ENCODE data around the gene FAM24B.
"Not testable (repeated sequence)": the region's sequence is repeated elsewhere in the genome, so short reads cannot be mapped to it uniquely, and the experiment has no call there.

FAM24B gene

GRCh38 chr10:122871947-122872346 is 7.4 kb downstream of the FAM24B start:
- H3K4me1 ChIP-seq (ENCODE audit: insufficient read depth, low read length); H2AFZ ChIP-seq (ENCODE audit: low read depth, low read length); H3K36me3 ChIP-seq (ENCODE audit: insufficient read depth, low read length); H3K27me3 ChIP-seq (ENCODE audit: insufficient read depth, low read length); H3K9me3 ChIP-seq (ENCODE audit: low read length); H3K4me3 ChIP-seq (ENCODE audit: low read length): not testable (repeated sequence)

GRCh38 chr10:122868768-122869167 is 10.6 kb downstream of the FAM24B start:
- H2AFZ ChIP-seq (ENCODE audit: low read depth, low read length); H3K9me3 ChIP-seq (ENCODE audit: low read length); H3K4me1 ChIP-seq (ENCODE audit: insufficient read depth, low read length); H3K4me3 ChIP-seq (ENCODE audit: low read length); H3K36me3 ChIP-seq (ENCODE audit: insufficient read depth, low read length); H3K27me3 ChIP-seq (ENCODE audit: insufficient read depth, low read length): not testable (repeated sequence)

- H3K4me1 ChIP-seq (ENCODE audit: insufficient read depth, low read length); H3K27me3 ChIP-seq (ENCODE audit: insufficient read depth, low read length); H3K9me3 ChIP-seq (ENCODE audit: low read length); H2AFZ ChIP-seq (ENCODE audit: low read depth, low read length); H3K4me3 ChIP-seq (ENCODE audit: low read length); H3K36me3 ChIP-seq (ENCODE audit: insufficient read depth, low read length): not testable (repeated sequence)
These were observed 12.5 kb downstream of the FAM24B start for GRCh38 chr10:122866757-122867482.

- no peaks in the 10 kb centered on the region for H3K9me3 ChIP-seq (ENCODE audit: low read length)
- H3K27me3 ChIP-seq (ENCODE audit: insufficient read depth, low read length): peaks cover 3% of the 10 kb centered on the region
- H2AFZ ChIP-seq (ENCODE audit: low read depth, low read length): no peak overlapping the region
- H3K4me1 ChIP-seq (ENCODE audit: insufficient read depth, low read length): no peaks in the 10 kb centered on the region
- H3K4me3 ChIP-seq (ENCODE audit: low read length): no peak overlapping the region
- H3K36me3 ChIP-seq (ENCODE audit: insufficient read depth, low read length): no peaks in the 10 kb centered on the region
These were observed 14.5 kb downstream of the FAM24B start for GRCh38 chr10:122864901-122865300.

GRCh38 chr10:122864194-122864592 is 15.2 kb downstream of the FAM24B start:
- Histone ChIP-seq H2AFZ (ENCODE audit: low read depth, low read length) (no peak overlapping the region), H3K4me3 (ENCODE audit: low read length) (no peak overlapping the region), H3K9me3 (ENCODE audit: low read length) (no peaks in the 10 kb centered on the region), H3K27me3 (ENCODE audit: insufficient read depth, low read length) (peaks cover 3% of the 10 kb centered on the region), H3K36me3 (ENCODE audit: insufficient read depth, low read length) (no peaks in the 10 kb centered on the region), H3K4me1 (ENCODE audit: insufficient read depth, low read length) (no peaks in the 10 kb centered on the region)

- Histone ChIP-seq H3K4me3 (ENCODE audit: low read length) (no peak overlapping the region), H3K36me3 (ENCODE audit: insufficient read depth, low read length) (no peaks in the 10 kb centered on the region), H2AFZ (ENCODE audit: low read depth, low read length) (no peak overlapping the region), H3K9me3 (ENCODE audit: low read length) (no peaks in the 10 kb centered on the region), H3K4me1 (ENCODE audit: insufficient read depth, low read length) (no peaks in the 10 kb centered on the region), H3K27me3 (ENCODE audit: insufficient read depth, low read length) (peaks cover 3% of the 10 kb centered on the region)
These were observed 15.9 kb downstream of the FAM24B start for GRCh38 chr10:122863216-122864193.

- Histone ChIP-seq H3K27me3 (ENCODE audit: insufficient read depth, low read length) (peaks cover 3% of the 10 kb centered on the region), H3K36me3 (ENCODE audit: insufficient read depth, low read length) (no peaks in the 10 kb centered on the region), H3K4me1 (ENCODE audit: insufficient read depth, low read length) (no peaks in the 10 kb centered on the region), H3K9me3 (ENCODE audit: low read length) (no peaks in the 10 kb centered on the region), H3K4me3 (ENCODE audit: low read length) (no peak overlapping the region), H2AFZ (ENCODE audit: low read depth, low read length) (no peak overlapping the region)
These were observed 17.6 kb downstream of the FAM24B start for GRCh38 chr10:122861711-122862161.

GRCh38 chr10:122859527-122859926 is 19.9 kb downstream of the FAM24B start:
- no peaks in the 10 kb centered on the region for H3K4me1 ChIP-seq (ENCODE audit: insufficient read depth, low read length)
- no peaks in the 10 kb centered on the region for H3K9me3 ChIP-seq (ENCODE audit: low read length)
- peaks cover 8% of the 10 kb centered on the region for H3K27me3 ChIP-seq (ENCODE audit: insufficient read depth, low read length)
- H3K4me3 ChIP-seq (ENCODE audit: low read length): no peak overlapping the region
- H2AFZ ChIP-seq (ENCODE audit: low read depth, low read length): no peak overlapping the region
- H3K36me3 ChIP-seq (ENCODE audit: insufficient read depth, low read length): no peaks in the 10 kb centered on the region

GRCh38 chr10:122858042-122858441 is 21.3 kb downstream of the FAM24B start:
- H2AFZ ChIP-seq (ENCODE audit: low read depth, low read length); H3K9me3 ChIP-seq (ENCODE audit: low read length); H3K27me3 ChIP-seq (ENCODE audit: insufficient read depth, low read length); H3K4me3 ChIP-seq (ENCODE audit: low read length); H3K36me3 ChIP-seq (ENCODE audit: insufficient read depth, low read length); H3K4me1 ChIP-seq (ENCODE audit: insufficient read depth, low read length): not testable (repeated sequence)

GRCh38 chr10:122856902-122857301 is 22.5 kb downstream of the FAM24B start:
- Histone ChIP-seq H2AFZ (ENCODE audit: low read depth, low read length) (no peak overlapping the region), H3K4me3 (ENCODE audit: low read length) (no peak overlapping the region), H3K9me3 (ENCODE audit: low read length) (no peaks in the 10 kb centered on the region), H3K27me3 (ENCODE audit: insufficient read depth, low read length) (peaks cover 5% of the 10 kb centered on the region), H3K36me3 (ENCODE audit: insufficient read depth, low read length) (no peaks in the 10 kb centered on the region), H3K4me1 (ENCODE audit: insufficient read depth, low read length) (no peaks in the 10 kb centered on the region)

GRCh38 chr10:122855745-122856144 is 23.6 kb downstream of the FAM24B start:
- Histone ChIP-seq H3K36me3 (ENCODE audit: insufficient read depth, low read length) (no peaks in the 10 kb centered on the region), H3K9me3 (ENCODE audit: low read length) (no peaks in the 10 kb centered on the region), H3K4me1 (ENCODE audit: insufficient read depth, low read length) (no peaks in the 10 kb centered on the region), H2AFZ (ENCODE audit: low read depth, low read length) (no peak overlapping the region), H3K27me3 (ENCODE audit: insufficient read depth, low read length) (peaks cover 5% of the 10 kb centered on the region), H3K4me3 (ENCODE audit: low read length) (no peak overlapping the region)

- Histone ChIP-seq H3K4me3 (ENCODE audit: low read length) (no peak overlapping the region), H2AFZ (ENCODE audit: low read depth, low read length) (no peak overlapping the region), H3K4me1 (ENCODE audit: insufficient read depth, low read length) (no peaks in the 10 kb centered on the region), H3K9me3 (ENCODE audit: low read length) (no peaks in the 10 kb centered on the region), H3K36me3 (ENCODE audit: insufficient read depth, low read length) (no peaks in the 10 kb centered on the region), H3K27me3 (ENCODE audit: insufficient read depth, low read length) (peaks cover 5% of the 10 kb centered on the region)
These were observed 24.7 kb downstream of the FAM24B start for GRCh38 chr10:122854648-122855047.

GRCh38 chr10:122853665-122854313 is 25.6 kb downstream of the FAM24B start:
- Histone ChIP-seq H3K4me1 (ENCODE audit: insufficient read depth, low read length) (no peaks in the 10 kb centered on the region), H2AFZ (ENCODE audit: low read depth, low read length) (no peak overlapping the region), H3K4me3 (ENCODE audit: low read length) (no peak overlapping the region), H3K27me3 (ENCODE audit: insufficient read depth, low read length) (peaks cover 5% of the 10 kb centered on the region), H3K36me3 (ENCODE audit: insufficient read depth, low read length) (no peaks in the 10 kb centered on the region), H3K9me3 (ENCODE audit: low read length) (no peaks in the 10 kb centered on the region)

Measured in neuron (in vitro differentiated cells).